ENCODE data around the gene MSI2. TPM values are rescaled to one million over a fixed set of nuclear protein-coding genes. Genes with fewer than 3 reads are reported as not detected.

The MSI2 gene
- total RNA-seq, 4 donors from 2014 or later: 19.7 to 35.8 (median 22.4) TPM

GRCh38 chr17:57626520-57627210 lies 370.3 kb downstream of the MSI2 start:
- DNase-seq (ENCODE audit: low spot score in 2 of 2): peak in 1 of 2 donors; percentile 76
- WGBS: 96% methylated on average over 9 of the region's 16 CpGs

DNA sequence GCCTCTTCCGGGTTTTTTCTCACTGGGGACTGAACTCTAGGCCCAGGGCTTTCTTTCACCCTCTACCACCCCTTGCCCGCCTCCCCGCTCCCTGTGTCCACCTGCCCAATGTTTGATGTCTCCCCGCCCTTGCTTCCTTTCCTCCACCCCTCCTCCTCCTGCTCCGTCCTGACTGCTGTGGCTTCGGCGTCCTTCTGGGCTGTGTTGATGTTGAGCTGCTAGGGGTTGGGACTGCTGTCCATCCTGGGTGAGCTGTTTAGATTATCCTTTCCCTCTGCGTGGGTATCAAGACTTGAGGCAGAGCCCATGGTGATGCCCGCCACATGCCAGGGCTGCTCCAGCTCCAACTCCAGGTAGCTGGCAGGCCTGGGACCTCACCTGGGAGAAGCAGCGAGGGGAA lies 371.3 kb downstream of the MSI2 start:
- H3K36me3 ChIP-seq: peaks cover 13% of the 10 kb centered on the region

More at GRCh38 chr17:57626520-57627210, 370.3 kb downstream of the MSI2 start:
- peaks cover 13% of the 10 kb centered on the region for H3K36me3 ChIP-seq
- peaks cover 3% of the 10 kb centered on the region for H3K4me1 ChIP-seq
- no peaks in the 10 kb centered on the region for H3K9me3 ChIP-seq
- no peaks in the 10 kb centered on the region for H3K27me3 ChIP-seq
- TF ChIP-seq POLR2A (IDR thresholded peaks at IDR 0.05): no peak
- no peak for TF ChIP-seq CTCF (IDR thresholded peaks at IDR 0.05)
- no peak for TF ChIP-seq POLR2AphosphoS5 (IDR thresholded peaks at IDR 0.05)
- no peak for TF ChIP-seq EP300 (IDR thresholded peaks at IDR 0.05)
- no peak overlapping the region for H3K27ac ChIP-seq
- no peak overlapping the region for H3K4me3 ChIP-seq

DNA sequence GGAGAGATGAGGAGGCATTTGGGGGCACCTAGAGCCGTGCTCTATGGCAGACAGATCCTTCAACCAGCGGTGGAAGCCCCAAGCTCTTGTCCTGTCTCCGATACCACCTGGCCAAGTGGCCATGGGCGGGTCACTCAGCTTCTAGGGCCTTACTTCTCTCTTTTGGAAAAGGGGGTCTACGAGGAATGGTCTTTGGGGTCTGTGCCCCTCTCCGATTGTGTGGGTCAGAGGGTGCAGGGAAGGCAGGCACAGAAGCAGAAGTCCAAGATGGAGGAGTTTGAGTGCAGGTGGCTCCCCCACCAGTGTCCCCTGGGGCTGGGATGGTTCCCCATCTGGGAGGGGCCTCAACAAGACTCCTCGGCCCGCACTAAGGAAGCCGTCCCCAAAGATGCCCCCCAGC lies 372.1 kb downstream of the MSI2 start:
- 94% methylated on average over 8 of the region's 9 CpGs for WGBS

More for the DNA sequence above, 371.3 kb downstream of the MSI2 start:
- H3K4me3 ChIP-seq: no peak overlapping the region
- 96% methylated on average over 10 of the region's 10 CpGs for WGBS
- no peak for TF ChIP-seq CTCF (IDR thresholded peaks at IDR 0.05)
- TF ChIP-seq EP300 (IDR thresholded peaks at IDR 0.05): no peak
- no peak for TF ChIP-seq POLR2AphosphoS5 (IDR thresholded peaks at IDR 0.05)
- TF ChIP-seq POLR2A (IDR thresholded peaks at IDR 0.05): no peak
- H3K27me3 ChIP-seq: no peaks in the 10 kb centered on the region
- no peak overlapping the region for H3K27ac ChIP-seq
- H3K9me3 ChIP-seq: no peaks in the 10 kb centered on the region
- no peaks in the 10 kb centered on the region for H3K4me1 ChIP-seq
- peak in 1 of 2 donors; percentile 56 for DNase-seq (ENCODE audit: low spot score in 2 of 2)

DNA sequence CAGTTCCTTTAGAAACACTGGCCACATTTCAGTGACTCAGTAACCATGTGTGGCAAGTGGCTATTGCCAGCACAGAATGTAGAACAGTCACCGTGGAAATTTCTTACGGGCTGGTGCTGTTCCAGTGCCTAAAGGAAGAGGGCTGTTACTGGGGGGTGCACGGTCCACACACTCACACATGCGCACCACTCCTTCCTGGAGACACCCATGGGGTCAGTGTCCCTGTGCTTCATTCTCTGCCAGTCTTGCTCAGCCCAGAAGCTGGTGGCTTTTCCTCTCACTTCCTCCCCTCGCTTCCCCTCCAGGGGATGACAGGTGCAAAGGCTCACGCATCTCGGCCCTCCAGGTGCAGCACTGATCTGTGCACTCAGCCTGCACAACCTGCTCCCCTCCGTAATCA lies 373.1 kb downstream of the MSI2 start:
- Histone ChIP-seq H3K4me1 (no peaks in the 10 kb centered on the region), H3K36me3 (peaks cover 13% of the 10 kb centered on the region), H3K27me3 (no peaks in the 10 kb centered on the region), H3K9me3 (no peaks in the 10 kb centered on the region), H3K4me3 (no peak overlapping the region), H3K27ac (no peak overlapping the region)
- 83% methylated on average over 8 of the region's 8 CpGs for WGBS
- TF ChIP-seq POLR2AphosphoS5 (IDR thresholded peaks at IDR 0.05) (no peak), POLR2A (IDR thresholded peaks at IDR 0.05) (no peak), CTCF (IDR thresholded peaks at IDR 0.05) (no peak), EP300 (IDR thresholded peaks at IDR 0.05) (no peak)
- peak in 1 of 2 donors; percentile 67 for DNase-seq (ENCODE audit: low spot score in 2 of 2)

More for the DNA sequence above, 372.1 kb downstream of the MSI2 start:
- DNase-seq (ENCODE audit: low spot score in 2 of 2): peak in 1 of 2 donors; percentile 48
- Histone ChIP-seq H3K4me1 (no peaks in the 10 kb centered on the region), H3K27me3 (no peaks in the 10 kb centered on the region), H3K4me3 (no peak overlapping the region), H3K27ac (no peak overlapping the region), H3K9me3 (no peaks in the 10 kb centered on the region), H3K36me3 (peaks cover 13% of the 10 kb centered on the region)
- TF ChIP-seq CTCF (IDR thresholded peaks at IDR 0.05) (no peak), EP300 (IDR thresholded peaks at IDR 0.05) (no peak), POLR2A (IDR thresholded peaks at IDR 0.05) (no peak), POLR2AphosphoS5 (IDR thresholded peaks at IDR 0.05) (no peak)

- DNase-seq (ENCODE audit: low spot score in 2 of 2): peak in 1 of 2 donors; percentile 67
- Histone ChIP-seq H3K36me3 (peaks cover 13% of the 10 kb centered on the region), H3K4me1 (no peaks in the 10 kb centered on the region), H3K27ac (no peak overlapping the region), H3K9me3 (no peaks in the 10 kb centered on the region), H3K4me3 (no peak overlapping the region), H3K27me3 (no peaks in the 10 kb centered on the region)
- TF ChIP-seq CTCF (IDR thresholded peaks at IDR 0.05): no peak
- TF ChIP-seq POLR2AphosphoS5 (IDR thresholded peaks at IDR 0.05): no peak
- TF ChIP-seq POLR2A (IDR thresholded peaks at IDR 0.05): no peak
- no peak for TF ChIP-seq EP300 (IDR thresholded peaks at IDR 0.05)
- 83% methylated on average over 1 of the region's 4 CpGs for WGBS
These were observed 373.6 kb downstream of the MSI2 start for GRCh38 chr17:57629886-57630285.

Data from suprapubic skin (tissue), 4 donors.